ENCODE results near the gene ACAP3.

GRCh38 chr1:1284221-1285101 lies 23.3 kb downstream of the ACAP3 start:
- TF ChIP-seq CTCF (IDR thresholded peaks at IDR 0.05; ENCODE audit: low read depth, low read length) (no peak), EZH2phosphoT487 (IDR thresholded peaks at IDR 0.05; ENCODE audit: low read depth) (no peak)

Data from OCI-LY3 (cell line).